GM06990 (cell line): Measurements from ENCODE around the gene ABHD17B.

ENCODE experiments used
- DNase-seq: peaks from one replicate; pipeline ENCODE4 v3.0.0-alpha.2; 2011; ENCODE audit not compliant: insufficient read length; ENCODE audit errors: extremely low read depth
- H3K27me3 ChIP-seq: replicated peaks from 2 replicates; pipeline ENCODE4 v1.6.0; 2011; ENCODE audit warnings: low read length; ENCODE audit not compliant: control insufficient read depth, insufficient read depth
- H3K36me3 ChIP-seq: 2 replicates; pipeline ENCODE4 v1.5.1; 2011; ENCODE audit warnings: low read length; ENCODE audit not compliant: control insufficient read depth, insufficient read depth
- H3K4me3 ChIP-seq: replicated peaks from 2 replicates; pipeline ENCODE4 v1.5.1; 2011; ENCODE audit warnings: low read depth, mild to moderate bottlenecking, control low read depth, low read length
- TF ChIP-seq, protein P1 (sequence below): IDR thresholded peaks from 2 replicates; pipeline ENCODE4 v1.5.1; 2011; ENCODE audit warnings: low read length, control low read depth, mild to moderate bottlenecking, inconsistent platforms; ENCODE audit not compliant: insufficient read depth, poor library complexity, severe bottlenecking

The ABHD17B gene

DNA sequence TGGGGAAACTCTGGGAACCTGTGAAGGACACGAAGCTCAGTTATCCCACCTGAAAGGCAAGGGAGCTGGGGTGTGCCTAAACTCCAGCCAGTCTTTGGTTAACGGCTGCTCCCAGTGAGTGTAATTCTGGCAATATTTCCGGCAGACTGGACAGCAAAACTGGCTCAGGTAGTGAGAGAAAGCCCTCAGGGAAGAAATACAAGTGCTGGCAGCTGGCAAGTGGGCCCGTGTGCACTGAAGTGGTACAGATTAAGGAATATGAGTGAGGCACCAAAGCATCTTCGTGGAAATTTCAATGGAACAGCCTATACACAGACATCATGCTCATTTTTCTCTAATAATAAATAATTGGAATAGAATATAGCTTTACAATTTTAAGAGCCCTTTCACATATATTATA is 56.2 kb downstream of the ABHD17B start:
- no peak for DNase-seq
- TF ChIP-seq, protein P1, sequence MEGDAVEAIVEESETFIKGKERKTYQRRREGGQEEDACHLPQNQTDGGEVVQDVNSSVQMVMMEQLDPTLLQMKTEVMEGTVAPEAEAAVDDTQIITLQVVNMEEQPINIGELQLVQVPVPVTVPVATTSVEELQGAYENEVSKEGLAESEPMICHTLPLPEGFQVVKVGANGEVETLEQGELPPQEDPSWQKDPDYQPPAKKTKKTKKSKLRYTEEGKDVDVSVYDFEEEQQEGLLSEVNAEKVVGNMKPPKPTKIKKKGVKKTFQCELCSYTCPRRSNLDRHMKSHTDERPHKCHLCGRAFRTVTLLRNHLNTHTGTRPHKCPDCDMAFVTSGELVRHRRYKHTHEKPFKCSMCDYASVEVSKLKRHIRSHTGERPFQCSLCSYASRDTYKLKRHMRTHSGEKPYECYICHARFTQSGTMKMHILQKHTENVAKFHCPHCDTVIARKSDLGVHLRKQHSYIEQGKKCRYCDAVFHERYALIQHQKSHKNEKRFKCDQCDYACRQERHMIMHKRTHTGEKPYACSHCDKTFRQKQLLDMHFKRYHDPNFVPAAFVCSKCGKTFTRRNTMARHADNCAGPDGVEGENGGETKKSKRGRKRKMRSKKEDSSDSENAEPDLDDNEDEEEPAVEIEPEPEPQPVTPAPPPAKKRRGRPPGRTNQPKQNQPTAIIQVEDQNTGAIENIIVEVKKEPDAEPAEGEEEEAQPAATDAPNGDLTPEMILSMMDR = no peak
- H3K36me3 ChIP-seq = no peaks in the 10 kb centered on the region
- no peaks in the 10 kb centered on the region for H3K27me3 ChIP-seq
- H3K4me3 ChIP-seq = no peak overlapping the region

DNA sequence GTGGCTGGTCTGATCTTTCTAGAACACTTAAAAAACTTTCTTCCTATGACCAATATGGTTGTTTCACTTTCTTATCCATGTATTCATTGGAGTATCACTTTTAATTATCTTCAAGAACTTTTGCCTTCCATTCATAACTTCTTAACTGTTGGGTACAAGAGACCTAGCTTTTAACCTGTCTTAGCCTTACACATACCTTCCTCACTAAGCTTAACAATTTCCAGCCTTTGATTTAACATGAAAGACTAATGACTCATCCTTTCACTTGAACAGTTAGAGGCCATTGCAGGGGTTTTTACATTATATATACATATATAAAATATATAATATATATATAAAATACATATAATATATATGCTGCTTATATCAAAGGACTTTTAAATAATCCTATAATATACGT is 57.9 kb downstream of the ABHD17B start:
- H3K36me3 ChIP-seq = no peaks in the 10 kb centered on the region
- TF ChIP-seq, protein P1 = no peak
- H3K4me3 ChIP-seq = no peak overlapping the region

DNA sequence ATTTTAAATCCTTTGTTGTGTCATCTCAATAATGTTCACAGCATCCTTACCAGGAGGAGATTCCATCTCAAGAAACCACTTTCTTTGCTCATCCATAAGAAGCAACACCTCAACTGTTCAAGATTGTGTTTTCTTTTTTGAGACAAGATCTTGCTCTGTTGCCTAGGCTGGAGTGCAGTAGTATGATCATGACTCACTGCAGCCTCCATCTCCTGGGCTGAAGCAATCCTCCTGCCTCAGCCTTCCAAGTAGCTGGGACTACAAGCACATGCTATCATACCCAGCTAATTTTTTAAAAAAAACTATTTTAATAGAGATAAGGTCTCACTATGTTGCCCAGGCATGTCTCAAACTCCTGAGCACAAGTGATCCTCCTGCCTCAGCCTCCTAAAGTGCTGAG is 60.0 kb downstream of the ABHD17B start:
- H3K36me3 ChIP-seq = no peaks in the 10 kb centered on the region
- H3K27me3 ChIP-seq = no peaks in the 10 kb centered on the region
- TF ChIP-seq, protein P1 = no peak
- H3K4me3 ChIP-seq = no peak overlapping the region
- DNase-seq = no peak

More for the DNA sequence above, 57.9 kb downstream of the ABHD17B start:
- H3K27me3 ChIP-seq = no peaks in the 10 kb centered on the region
- DNase-seq = no peak

DNA sequence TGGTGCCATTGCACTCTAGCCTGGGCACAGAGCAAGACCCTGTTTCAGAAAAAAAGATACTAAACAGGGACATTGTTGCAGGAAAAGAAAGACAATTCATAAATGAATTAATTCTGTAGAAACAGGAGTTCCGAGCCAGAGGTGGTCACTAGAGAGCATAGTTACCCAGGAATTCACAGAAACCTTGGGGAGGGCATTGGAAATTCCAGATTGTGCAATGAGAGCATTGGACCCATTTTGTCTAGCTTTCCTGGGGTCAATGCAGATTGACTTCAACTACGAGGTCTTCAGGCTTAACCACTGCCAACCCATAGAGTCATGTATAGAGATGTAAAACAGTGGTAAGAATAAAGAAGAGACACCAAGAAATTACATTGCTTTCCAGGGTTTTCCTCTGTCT is 63.1 kb downstream of the ABHD17B start:
- TF ChIP-seq, protein P1 = no peak
- no peak for DNase-seq
- Histone ChIP-seq H3K4me3 (no peak overlapping the region), H3K36me3 (no peaks in the 10 kb centered on the region), H3K27me3 (no peaks in the 10 kb centered on the region)

DNA sequence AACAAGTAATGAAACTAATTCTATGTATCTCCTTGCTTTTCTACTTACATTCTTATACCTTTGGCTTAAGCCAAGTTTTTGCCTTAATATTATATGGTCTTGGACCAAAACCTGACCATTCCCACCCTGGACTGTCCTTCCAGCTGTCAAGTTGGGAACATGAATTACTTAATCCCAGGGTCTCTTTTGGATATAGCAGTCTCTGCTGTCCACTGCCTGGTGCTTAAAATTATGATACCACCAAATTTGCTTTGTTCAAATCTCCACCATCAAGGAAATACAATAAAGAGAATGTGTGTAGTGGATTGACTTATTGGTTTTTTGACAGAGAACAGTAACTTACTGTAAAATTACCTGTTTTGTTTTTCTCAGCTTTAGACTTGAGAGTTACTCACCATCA is 66.2 kb downstream of the ABHD17B start:
- Histone ChIP-seq H3K27me3 (no peaks in the 10 kb centered on the region), H3K4me3 (no peak overlapping the region), H3K36me3 (no peaks in the 10 kb centered on the region)
- TF ChIP-seq, protein P1 = no peak
- DNase-seq = no peak

DNA sequence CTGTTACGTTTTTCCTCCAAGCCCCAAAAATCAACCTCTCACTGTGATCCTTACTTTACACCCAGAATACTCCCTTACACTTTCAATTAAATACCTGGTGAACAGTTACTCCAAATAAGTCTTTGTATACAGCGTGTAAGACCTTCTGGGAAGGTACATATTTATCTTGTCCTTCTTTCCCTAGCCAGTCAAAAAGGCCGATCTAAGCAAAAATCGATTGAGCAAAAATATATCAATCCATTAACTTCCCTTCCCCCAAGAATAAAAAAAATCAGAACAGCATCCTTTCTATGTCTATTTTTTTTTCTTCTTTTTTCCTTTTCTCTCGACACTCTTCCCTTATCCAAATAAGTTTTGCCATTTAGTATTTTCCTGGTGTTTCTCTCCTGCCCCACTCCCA is 71.3 kb downstream of the ABHD17B start:
- Histone ChIP-seq H3K27me3 (no peaks in the 10 kb centered on the region), H3K4me3 (no peak overlapping the region), H3K36me3 (no peaks in the 10 kb centered on the region)
- DNase-seq = no peak
- TF ChIP-seq, protein P1 = no peak
